Measurements from ENCODE around the gene FAXC.
"Not testable (repeated sequence)": the region's sequence is repeated elsewhere in the genome, so short reads cannot be mapped to it uniquely, and the experiment has no call there.

The FAXC gene

GRCh38 chr6:99285881-99286280, 63.6 kb downstream of the FAXC start:
- no peak for DNase-seq (ENCODE audit: low read depth)

GRCh38 chr6:99282479-99283062, 66.9 kb downstream of the FAXC start:
- DNase-seq (ENCODE audit: low read depth) = peak; percentile 59

GRCh38 chr6:99276747-99277146, 72.7 kb downstream of the FAXC start:
- DNase-seq (ENCODE audit: low read depth) = peak; percentile 70

- no peak for DNase-seq (ENCODE audit: low read depth)
Observed at GRCh38 chr6:99270826-99271225, 78.6 kb downstream of the FAXC start.

- DNase-seq (ENCODE audit: low read depth) = no peak
Observed at GRCh38 chr6:99270030-99270429, 79.4 kb downstream of the FAXC start.

- DNase-seq (ENCODE audit: low read depth) = no peak
Observed at GRCh38 chr6:99269207-99269606, 80.3 kb downstream of the FAXC start.

GRCh38 chr6:99266996-99267395, 82.5 kb downstream of the FAXC start:
- not testable (repeated sequence) for DNase-seq (ENCODE audit: low read depth)

GRCh38 chr6:99265447-99265846, 84.0 kb downstream of the FAXC start:
- DNase-seq (ENCODE audit: low read depth) = not testable (repeated sequence)

GRCh38 chr6:99254616-99255550, 94.6 kb downstream of the FAXC start:
- DNase-seq (ENCODE audit: low read depth) = no peak

GRCh38 chr6:99253271-99253670, 96.2 kb downstream of the FAXC start:
- DNase-seq (ENCODE audit: low read depth) = no peak

- DNase-seq (ENCODE audit: low read depth) = no peak
Observed at GRCh38 chr6:99252421-99252820, 97.1 kb downstream of the FAXC start.

GRCh38 chr6:99250476-99250875, 99.0 kb downstream of the FAXC start:
- no peak for DNase-seq (ENCODE audit: low read depth)

- no peak for DNase-seq (ENCODE audit: low read depth)
Observed at GRCh38 chr6:99246602-99247001, 102.9 kb downstream of the FAXC start.

- DNase-seq (ENCODE audit: low read depth) = peak; percentile 52
Observed at GRCh38 chr6:99241905-99242534, 107.5 kb downstream of the FAXC start.

- no peak for DNase-seq (ENCODE audit: low read depth)
Observed at GRCh38 chr6:99236010-99236409, 113.5 kb downstream of the FAXC start.

- DNase-seq (ENCODE audit: low read depth) = no peak
Observed at GRCh38 chr6:99233219-99233618, 116.3 kb downstream of the FAXC start.

- DNase-seq (ENCODE audit: low read depth) = no peak
Observed at GRCh38 chr6:99232056-99232455, 117.4 kb downstream of the FAXC start.

- DNase-seq (ENCODE audit: low read depth) = no peak
Observed at GRCh38 chr6:99225172-99225571, 124.3 kb downstream of the FAXC start.

Measured in ELR (cell line).